Islet of Langerhans (tissue), 1 donor: Measurements from ENCODE around the gene EIF4G2.
"Not testable (repeated sequence)": the region's sequence is repeated elsewhere in the genome, so short reads cannot be mapped to it uniquely, and the experiment has no call there.

Experiments used
- FAIRE-seq: peaks from one replicate; lab custom pipeline; 2011; peaks lifted over from hg19 to GRCh38; lab: Jason Lieb, UNC

The EIF4G2 gene

DNA sequence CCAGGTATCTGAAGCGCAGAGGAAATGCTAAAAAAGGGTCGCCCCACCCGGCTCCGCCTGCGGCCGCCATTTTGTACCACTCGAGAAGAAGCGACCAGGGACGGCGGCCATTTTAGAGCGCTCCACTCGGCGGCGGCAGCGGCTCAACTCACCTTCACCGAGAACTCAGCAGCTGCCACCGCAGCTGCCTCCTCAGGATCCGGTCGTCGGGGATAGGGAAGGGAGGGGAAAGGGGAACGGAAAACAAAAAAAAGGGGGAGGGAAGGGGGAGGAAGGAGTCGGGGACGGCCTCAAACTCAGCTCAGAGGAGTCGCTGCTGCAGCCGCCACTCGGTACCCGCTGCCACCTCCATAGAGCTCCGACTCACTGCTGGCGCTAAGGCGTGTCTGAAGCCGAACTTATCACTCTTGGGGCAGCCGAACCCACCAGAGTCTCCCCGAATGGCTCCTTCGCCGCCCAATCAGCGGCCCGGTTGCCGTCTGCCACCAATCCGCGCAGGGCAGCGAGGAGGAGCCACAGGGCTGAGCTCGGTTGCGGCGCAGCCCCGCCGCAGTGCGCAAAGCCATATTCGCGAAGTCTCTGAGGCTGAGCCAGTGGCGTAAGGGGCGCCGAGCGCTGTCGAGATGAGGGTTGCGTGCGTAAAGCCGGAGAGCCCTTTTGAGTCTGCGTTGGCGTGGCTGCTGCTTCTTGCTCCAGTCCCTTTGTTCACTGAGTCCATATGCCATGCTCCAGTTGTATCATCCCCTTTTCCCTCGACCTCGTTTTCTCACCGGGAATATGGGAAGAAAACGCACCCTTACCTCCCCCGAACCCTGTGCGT is at the start of gene EIF4G2:
TSS of gene EIF4G2 (minus strand) at position 374 of the 820 bp plus-strand sequence.
- no peak for FAIRE-seq

DNA sequence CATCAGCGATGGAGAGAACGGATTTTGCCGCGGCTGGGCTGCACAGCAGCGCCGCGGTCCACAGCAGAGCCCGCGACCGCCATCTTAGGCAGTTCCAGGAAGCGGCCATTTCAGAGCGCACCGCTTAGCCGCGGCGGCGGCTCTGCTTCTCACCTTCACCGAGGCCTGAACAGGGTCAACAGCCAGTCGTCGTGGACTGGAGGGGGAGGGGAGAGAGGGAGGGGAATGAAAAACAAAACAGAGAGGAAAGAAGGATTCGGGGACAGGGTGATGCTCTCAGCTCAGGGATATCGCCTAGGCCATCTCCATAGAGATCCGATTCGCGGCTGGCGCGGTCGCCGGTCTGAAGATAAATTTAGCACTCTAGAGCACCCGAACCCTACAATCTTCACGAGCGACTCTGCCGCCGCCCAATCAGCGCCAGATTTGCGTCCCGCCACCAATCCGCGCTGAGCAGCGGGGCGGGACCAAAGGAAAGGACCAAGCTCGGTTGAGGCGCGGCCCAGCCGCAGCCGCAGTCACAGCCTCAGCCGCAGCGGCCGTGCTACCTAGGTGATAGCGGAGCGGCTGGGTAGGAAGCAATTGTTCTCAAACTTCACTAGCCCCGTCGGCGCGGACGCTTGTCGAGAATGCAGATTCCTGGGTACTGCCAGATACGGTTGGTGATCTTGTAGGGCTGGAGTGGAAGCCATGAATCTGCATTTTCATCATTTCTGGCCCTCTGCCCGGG is 49.1 kb upstream of the EIF4G2 start, which contains the start of gene ZBED5:
TSS of gene ZBED5 (minus strand) at position 345 of the 730 bp plus-strand sequence. CDS start 3,108 bp downstream, outside the sequence.
- no peak for FAIRE-seq

GRCh38 chr11:10857459-10857708 is 48.7 kb upstream of the EIF4G2 start:
- FAIRE-seq = no peak

GRCh38 chr11:10856689-10857458 is 48.1 kb upstream of the EIF4G2 start:
- FAIRE-seq = no peak

- no peak for FAIRE-seq
Observed at GRCh38 chr11:10855295-10855694, 46.6 kb upstream of the EIF4G2 start.

- FAIRE-seq = no peak
Observed at GRCh38 chr11:10847960-10848860, 39.5 kb upstream of the EIF4G2 start.

DNA sequence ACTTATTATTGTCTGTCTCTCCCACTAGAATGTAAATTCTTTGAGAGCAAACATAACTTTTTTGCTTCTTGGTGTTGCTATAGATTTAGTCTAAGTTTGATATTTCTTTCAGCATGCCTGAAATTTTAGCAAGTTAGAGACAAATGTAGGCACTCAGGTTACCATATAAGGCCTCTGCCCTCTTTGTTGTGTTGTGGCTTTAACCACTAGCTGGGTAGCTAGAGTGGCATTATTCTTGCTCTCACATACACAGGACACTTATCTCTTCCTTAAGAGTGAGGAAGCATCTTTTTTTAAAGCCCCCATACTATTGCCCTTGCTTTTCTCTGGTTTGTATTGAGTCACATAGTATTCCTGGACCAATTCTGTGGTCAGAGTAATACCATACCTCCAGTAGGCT is 37.9 kb upstream of the EIF4G2 start:
- FAIRE-seq = no peak

GRCh38 chr11:10845589-10845988 is 36.9 kb upstream of the EIF4G2 start:
- FAIRE-seq = no peak

- FAIRE-seq = no peak
Observed at GRCh38 chr11:10844796-10845195, 36.1 kb upstream of the EIF4G2 start.

GRCh38 chr11:10844356-10844755 is 35.6 kb upstream of the EIF4G2 start:
- no peak for FAIRE-seq

- FAIRE-seq = no peak
Observed at GRCh38 chr11:10838881-10839280, 30.2 kb upstream of the EIF4G2 start.

- FAIRE-seq = no peak
Observed at GRCh38 chr11:10838083-10838482, 29.4 kb upstream of the EIF4G2 start.

DNA sequence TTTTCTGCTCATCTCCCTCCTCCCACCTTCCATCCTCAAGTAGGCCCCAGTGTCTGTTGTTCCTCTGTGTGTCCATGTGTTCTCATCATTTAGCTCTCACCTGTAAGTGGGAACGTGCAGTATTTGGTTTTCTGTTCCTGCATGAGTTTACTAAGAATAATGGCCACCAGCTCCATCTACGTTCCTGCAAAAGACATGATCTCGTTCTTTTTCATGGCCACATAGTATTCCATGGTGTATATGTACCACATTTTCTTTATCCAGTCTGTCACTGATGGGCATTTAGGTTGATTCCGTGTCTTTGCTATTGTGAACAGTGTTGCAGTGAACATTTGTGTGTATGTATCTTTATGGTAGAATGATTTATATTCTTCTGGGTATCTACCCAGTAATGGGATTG is 28.2 kb upstream of the EIF4G2 start:
- FAIRE-seq = not testable (repeated sequence)

DNA sequence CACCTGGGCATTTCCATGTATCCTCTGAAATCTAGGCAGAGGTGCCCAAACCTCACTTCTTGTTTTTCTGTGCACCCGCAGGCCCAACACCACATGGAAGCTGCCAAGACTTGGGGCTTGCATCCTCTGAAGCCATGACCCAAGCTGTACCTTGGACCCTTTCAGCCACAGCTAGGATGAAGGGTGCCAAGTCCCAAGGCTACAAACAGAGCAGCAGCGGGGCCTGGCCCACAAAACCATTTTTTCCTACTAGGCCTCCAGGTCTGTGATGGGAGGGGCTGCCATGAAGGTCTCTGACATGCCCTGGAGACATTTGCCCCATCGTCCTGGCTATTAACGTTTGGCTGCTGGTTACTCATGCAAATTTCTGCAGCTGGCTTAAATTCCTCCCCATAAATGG is 20.4 kb upstream of the EIF4G2 start:
- no peak for FAIRE-seq

- no peak for FAIRE-seq
Observed at GRCh38 chr11:10828402-10828801, 19.7 kb upstream of the EIF4G2 start.

- no peak for FAIRE-seq
Observed at GRCh38 chr11:10824888-10825287, 16.2 kb upstream of the EIF4G2 start.

DNA sequence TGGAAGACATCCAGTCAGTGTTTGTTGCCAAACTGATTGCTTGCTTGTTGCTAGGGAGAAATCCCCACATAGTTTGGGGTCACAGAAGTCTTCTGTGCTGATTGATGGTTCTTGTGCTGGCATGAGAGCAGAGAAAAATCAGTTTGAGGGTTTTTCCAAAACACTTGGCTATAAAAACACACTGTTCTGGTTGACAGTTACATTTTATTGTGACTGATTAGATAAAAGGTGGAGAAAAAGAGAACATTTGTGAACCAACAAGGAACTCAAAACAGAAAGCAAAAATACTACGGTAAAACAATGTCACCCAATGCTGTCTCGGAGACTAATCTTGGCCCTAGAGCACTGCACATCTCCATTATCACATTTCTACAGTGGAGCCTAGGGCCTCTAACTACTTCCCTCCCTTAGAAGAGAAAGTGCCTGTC is 14.4 kb upstream of the EIF4G2 start:
- FAIRE-seq = no peak

GRCh38 chr11:10822491-10822890 is 13.8 kb upstream of the EIF4G2 start:
- not testable (repeated sequence) for FAIRE-seq

- FAIRE-seq = no peak
Observed at GRCh38 chr11:10818594-10818993, 9.9 kb upstream of the EIF4G2 start.

- no peak for FAIRE-seq
Observed at GRCh38 chr11:10813945-10814344, 5.2 kb upstream of the EIF4G2 start.

DNA sequence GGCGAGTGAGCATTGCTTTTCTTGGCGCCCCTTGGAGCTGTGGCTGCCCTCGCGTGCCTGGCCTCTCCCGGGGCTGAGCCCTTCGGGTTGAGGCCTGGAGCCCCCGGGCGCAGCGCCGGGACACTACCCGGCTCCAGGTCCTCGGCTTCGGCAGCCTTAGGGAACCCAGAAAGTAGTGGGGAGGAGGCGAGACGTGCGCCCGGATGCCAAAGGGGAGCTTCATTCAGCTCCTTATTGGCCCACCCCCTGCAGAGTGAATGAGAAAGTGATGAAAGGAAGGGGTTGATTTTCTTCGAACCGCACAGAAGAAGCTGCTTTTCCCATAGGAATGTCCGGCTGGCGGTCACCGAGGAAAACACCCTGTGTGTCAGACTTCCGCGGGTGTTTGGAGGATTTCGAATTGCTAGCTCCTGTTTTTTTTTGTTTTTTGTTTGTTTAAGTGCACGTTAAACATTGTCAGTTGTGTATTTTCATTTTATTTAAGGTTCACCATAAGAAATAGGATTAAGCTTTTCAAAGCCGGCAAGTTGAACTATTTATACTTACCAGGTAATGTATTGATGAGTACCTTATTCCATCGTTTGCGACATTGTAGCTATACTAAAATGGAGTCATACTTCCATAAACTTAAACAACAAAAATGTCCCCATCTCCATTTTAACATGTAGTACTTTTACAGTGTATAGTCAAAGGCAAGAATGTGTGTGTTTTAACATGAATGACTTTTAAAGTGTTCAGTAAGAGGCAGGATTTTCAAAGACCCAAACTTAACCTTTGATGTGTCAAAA is 841 bp upstream of the EIF4G2 start:
- no peak for FAIRE-seq
